Activated naive CD8-positive, alpha-beta T cell treated with anti-CD3 and anti-CD28 coated beads, Interleukin-2, amount 10 ng/mL, durations not matched to agents 7 days and 5 days (primary cell): ENCODE measurements around the gene PRKAR1B. TPM values are rescaled to one million over a fixed set of nuclear protein-coding genes. Genes with fewer than 3 reads are reported as not detected.
A peak's percentile ranks its signal among the peaks of the same experiment; 100 is the strongest.

Experiments
- ATAC-seq: fragments of 150-1000 bp; cut with Tn5 transposase; one replicate; pipeline ENCODE4 v1.10.0; 2021; ENCODE audit warnings: low read depth, moderate library complexity
- POLR2A ChIA-PET: fragments of 350-600 bp; sonication (Branson Sonifier 250); formaldehyde crosslinking; loops from one replicate; lab custom pipeline; 2021; ENCODE audit warnings: antibody characterized with exemption; lab: Charles Lee
- DNase-seq: peaks from one replicate; pipeline ENCODE4 v3.0.0; 2021
- H3K27ac Mint-ChIP-seq: one replicate; pipeline ENCODE4 v1.8.0; 2022; ENCODE audit warnings: mild to moderate bottlenecking, mixed read lengths
- H3K27me3 Mint-ChIP-seq: one replicate; pipeline ENCODE4 v1.8.0; 2022; ENCODE audit warnings: mild to moderate bottlenecking, moderate library complexity, mixed read lengths
- H3K36me3 Mint-ChIP-seq: one replicate; pipeline ENCODE4 v1.8.0; 2021; ENCODE audit warnings: mild to moderate bottlenecking, mixed read lengths
- H3K4me1 Mint-ChIP-seq: one replicate; pipeline ENCODE4 v1.8.0; 2021; ENCODE audit warnings: mixed read lengths
- H3K4me3 Mint-ChIP-seq: one replicate; pipeline ENCODE4 v1.8.0; 2022; ENCODE audit warnings: mild to moderate bottlenecking, moderate library complexity, mixed read lengths
- H3K9me3 Mint-ChIP-seq: one replicate; pipeline ENCODE4 v1.8.0; 2021; ENCODE audit warnings: mixed read lengths
- total RNA-seq, 2 experiments: library from RNA; stranded (reverse); gene quantifications; one replicate each; pipeline ENCODE4 v1.2.3, GENCODE V29; 2021

Gene PRKAR1B
- total RNA-seq, 2 experiments from 2014 or later: 26.5 to 28.2 TPM

DNA sequence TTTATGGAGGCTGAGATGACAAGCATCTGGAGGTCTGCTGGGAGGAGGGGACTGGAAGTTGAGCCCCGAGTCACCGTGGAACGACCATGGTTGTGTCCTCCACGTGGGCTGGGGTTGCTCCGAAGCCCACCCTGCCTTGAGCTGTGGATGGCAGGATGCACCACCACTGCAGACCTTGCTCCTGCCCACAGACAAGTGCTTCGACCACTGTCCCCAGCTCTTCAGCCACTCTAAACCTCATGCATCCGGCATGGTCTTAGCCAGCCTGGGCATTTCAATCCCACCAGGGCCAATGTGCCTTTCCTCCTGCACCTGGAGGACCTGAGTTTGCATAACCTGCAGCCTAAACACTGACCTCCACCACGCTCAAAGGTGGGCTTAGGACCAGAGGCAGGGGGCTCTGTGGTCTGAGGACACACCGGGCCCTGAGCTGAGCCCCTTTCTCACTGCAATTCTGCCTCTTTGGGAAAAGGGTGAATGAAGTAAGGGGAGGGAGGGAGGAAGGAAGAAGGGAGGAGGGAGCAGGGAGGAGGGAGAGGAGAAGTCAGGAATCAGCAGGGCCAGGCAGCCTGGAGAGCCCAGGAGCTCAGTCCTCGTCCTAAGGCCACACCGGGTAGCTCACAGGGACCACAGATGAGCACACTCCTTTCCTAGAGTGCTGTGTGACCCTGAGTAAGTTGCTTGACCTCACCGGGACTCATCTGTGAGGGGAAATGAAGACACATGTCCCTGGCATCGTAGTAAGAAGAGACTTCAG, 45.4 kb downstream of the PRKAR1B start:
- Mint-ChIP-seq H3K9me3 (peaks cover 18% of the 10 kb centered on the region), H3K27me3 (no peaks in the 10 kb centered on the region), H3K4me3 (no peak overlapping the region), H3K27ac (no peak overlapping the region), H3K4me1 (no peaks in the 10 kb centered on the region), H3K36me3 (peaks cover 59% of the 10 kb centered on the region)
- POLR2A ChIA-PET: interaction anchor here (0.7 kb wide), 1 partner anchor 144 kb away, joined by 3 read pairs; no protein-coding TSS in a partner anchor
- no peak for DNase-seq
- ATAC-seq: no peak

DNA sequence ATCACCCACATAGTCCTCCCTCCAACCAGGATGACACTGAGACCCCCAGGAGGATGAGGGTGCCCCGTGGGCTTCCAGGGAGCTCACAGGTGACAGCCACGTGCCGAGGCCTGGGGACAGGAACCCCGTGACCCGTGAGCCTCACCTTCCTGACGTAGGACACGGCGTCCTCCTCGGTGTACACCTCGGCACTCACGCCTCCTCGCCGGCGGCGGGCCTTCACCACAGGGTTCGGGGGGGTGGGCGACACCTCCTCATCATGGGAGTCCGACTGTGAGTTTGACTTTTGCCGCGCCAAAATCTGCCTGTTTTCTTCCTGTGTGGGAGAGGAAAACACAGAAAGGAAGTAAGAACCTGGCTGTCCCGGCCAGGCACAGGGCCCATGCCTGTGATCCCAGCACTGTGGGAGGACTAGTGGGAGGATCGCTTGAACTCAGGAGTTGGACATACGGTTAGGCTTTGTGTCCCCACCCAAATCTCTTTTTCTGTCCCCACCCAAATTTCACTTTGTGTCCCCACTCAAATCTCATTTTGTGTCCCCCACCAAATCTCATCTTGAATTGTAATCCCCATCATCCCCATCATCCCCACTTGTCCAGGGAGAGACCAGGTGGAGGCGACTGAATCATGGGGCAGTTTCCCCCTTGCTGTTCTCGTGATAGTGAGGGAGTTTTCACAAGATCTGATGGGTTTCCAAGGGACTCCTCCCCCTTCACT, 46.5 kb downstream of the PRKAR1B start:
- POLR2A ChIA-PET: no interaction called here
- DNase-seq (no peak), ATAC-seq (no peak)
- Mint-ChIP-seq H3K27me3 (no peaks in the 10 kb centered on the region), H3K4me3 (no peak overlapping the region), H3K4me1 (no peaks in the 10 kb centered on the region), H3K27ac (peak overlapping the region; percentile 72), H3K9me3 (peaks cover 13% of the 10 kb centered on the region), H3K36me3 (peaks cover 64% of the 10 kb centered on the region)

DNA sequence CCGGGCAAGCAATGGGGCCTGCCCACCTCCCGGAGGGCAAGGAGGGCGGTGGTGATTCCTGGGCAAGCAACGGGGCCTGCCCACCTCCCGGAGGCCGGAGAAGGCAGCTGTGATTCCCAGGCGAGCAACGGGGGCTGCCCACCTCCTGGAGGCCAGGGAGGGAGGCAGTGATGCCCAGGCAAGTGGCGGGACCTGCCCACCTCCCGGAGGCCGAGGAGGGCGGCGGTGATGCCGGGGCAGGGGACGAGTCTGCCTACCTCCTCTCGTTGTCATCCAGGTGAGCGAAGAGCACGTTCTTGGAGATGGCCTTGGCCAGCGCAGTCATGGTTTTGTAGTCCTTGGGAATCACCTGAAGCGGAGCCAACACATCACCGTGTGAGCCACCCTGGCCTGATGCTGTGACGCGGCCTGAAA, 50.1 kb downstream of the PRKAR1B start:
- no peak for ATAC-seq

DNA sequence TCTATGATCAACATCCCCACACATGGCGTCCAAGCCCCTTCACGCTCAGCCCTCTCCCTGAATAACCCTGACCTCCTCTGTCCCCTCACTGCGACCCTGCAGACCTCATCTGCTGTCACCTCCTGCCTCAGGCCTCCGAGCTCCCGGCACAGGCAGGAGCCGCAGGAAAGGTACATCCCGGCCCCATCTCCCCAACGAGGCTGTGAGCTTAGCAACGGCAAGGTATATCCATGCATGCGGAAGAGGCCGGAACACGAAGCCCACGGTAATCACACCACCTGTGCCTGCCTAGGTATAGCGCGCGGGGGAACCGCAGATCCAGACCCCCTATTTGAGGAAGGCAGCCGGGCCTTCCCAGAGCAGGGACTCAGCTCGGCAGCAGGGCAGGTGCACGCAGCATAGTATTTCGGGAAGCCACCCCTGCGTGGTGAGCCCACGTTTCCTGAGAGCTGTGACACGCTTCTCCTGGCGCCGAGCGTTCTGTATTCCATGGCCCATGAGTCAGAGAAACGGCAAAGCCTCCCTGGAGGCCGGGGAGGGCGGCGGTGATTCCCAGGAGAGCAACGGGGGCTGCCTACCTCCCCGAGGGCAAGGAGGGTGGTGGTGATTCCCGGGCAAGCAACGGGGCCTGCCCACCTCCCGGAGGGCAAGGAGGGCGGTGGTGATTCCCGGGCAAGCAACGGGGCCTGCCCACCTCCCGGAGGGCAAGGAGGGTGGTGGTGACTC, 50.7 kb downstream of the PRKAR1B start:
- no peak for ATAC-seq
- POLR2A ChIA-PET: no interaction called here
- H3K36me3 Mint-ChIP-seq: peaks cover 58% of the 10 kb centered on the region
- DNase-seq: no peak
- H3K27me3 Mint-ChIP-seq: no peaks in the 10 kb centered on the region
- H3K9me3 Mint-ChIP-seq: peaks cover 12% of the 10 kb centered on the region
- H3K27ac Mint-ChIP-seq: no peak overlapping the region
- no peaks in the 10 kb centered on the region for H3K4me1 Mint-ChIP-seq
- H3K4me3 Mint-ChIP-seq: no peak overlapping the region

More for the DNA sequence above, 50.1 kb downstream of the PRKAR1B start:
- peaks cover 58% of the 10 kb centered on the region for H3K36me3 Mint-ChIP-seq
- DNase-seq: no peak
- no peak overlapping the region for H3K27ac Mint-ChIP-seq
- no peaks in the 10 kb centered on the region for H3K4me1 Mint-ChIP-seq
- peaks cover 12% of the 10 kb centered on the region for H3K9me3 Mint-ChIP-seq
- POLR2A ChIA-PET: no interaction called here
- no peaks in the 10 kb centered on the region for H3K27me3 Mint-ChIP-seq
- no peak overlapping the region for H3K4me3 Mint-ChIP-seq

DNA sequence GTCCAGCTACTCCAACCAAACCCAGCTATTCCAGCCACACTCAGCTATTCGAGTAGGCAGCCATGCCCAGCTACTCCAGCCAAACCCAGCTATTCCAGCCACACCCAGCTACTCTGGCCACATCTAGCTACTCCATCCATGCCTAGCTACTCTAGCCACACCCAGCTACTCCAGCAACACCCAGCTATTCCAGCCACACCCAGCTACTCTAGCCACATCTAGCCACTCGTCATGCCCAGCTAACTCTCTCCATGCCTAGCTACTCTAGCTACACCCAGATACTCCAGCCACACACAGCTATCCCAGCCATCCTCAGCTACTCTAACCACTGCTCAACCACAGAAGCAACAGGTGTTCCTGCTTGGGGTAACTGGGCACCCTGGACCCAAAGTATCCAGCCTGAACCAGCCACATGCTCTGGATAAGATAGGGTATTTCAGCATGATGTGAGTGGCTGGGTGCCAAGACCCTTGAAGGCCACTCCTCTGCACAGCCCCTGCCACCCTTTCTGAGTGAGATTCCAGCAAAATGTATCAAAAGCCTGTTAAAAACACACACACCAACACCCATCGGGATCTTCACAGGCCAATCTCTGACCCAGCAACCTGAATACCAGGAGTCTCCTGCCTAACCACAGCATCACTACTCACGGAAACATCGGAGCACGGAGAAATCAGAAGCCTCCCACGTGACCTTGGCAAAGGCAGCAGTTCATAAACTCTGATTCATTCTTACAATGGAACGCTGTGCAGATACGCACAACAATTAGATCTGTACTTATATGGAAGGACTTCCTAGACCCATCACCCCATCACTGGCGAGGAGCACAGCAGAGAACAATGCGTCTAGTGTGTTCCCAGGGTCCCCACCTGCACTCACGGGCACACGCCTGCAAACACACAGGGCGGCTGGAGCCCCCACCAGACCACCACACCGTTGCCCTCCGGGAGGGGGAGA, 52.3 kb downstream of the PRKAR1B start:
- peaks cover 9% of the 10 kb centered on the region for H3K9me3 Mint-ChIP-seq
- ATAC-seq: no peak

DNA sequence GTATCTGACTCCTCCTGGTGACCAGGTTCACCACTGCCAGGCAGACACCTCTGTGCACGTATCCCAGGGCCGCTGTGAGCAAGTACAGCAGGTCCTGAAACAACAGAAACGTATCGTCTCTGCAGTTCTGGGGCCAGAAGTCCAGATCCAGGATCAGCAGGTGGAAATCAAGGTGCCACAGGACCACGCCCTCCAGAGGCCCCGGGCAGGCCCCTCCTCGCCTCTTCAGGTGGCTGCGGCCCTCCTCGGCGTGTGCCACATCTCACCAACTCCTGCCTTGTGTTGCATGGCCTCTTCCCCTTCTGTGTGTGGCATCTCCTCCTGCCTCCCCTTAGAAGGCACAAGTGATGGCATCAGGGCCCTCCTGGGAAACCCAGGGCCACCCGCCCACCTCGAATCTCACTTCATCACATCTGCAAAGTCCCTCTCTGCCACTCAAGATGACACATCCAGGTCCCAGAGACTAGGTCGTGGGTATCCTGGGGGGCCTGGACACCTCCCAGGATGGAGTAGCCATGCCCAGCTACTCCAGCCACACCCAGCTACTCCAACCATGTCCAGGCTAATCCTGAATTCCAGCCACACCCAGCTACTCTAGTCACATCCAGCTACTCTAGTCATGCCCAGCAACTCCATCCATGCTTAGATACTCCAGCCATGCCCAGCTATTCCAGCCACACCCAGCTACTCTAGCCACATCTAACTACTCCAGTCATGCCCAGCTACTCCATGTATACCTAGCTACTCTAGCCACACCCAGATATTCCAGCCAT, 53.2 kb downstream of the PRKAR1B start:
- POLR2A ChIA-PET: interaction anchor here (0.6 kb wide), 1 partner anchor 11 kb away, joined by 4 read pairs; no protein-coding TSS in a partner anchor
- Mint-ChIP-seq H3K27ac (no peak overlapping the region), H3K27me3 (no peaks in the 10 kb centered on the region), H3K4me1 (peaks cover 2% of the 10 kb centered on the region), H3K9me3 (peaks cover 10% of the 10 kb centered on the region), H3K4me3 (no peak overlapping the region), H3K36me3 (peaks cover 46% of the 10 kb centered on the region)
- DNase-seq (no peak), ATAC-seq (no peak)

More for the DNA sequence above, 52.3 kb downstream of the PRKAR1B start:
- Mint-ChIP-seq H3K27me3 (no peaks in the 10 kb centered on the region), H3K27ac (no peak overlapping the region), H3K36me3 (peaks cover 49% of the 10 kb centered on the region), H3K4me1 (no peaks in the 10 kb centered on the region), H3K4me3 (no peak overlapping the region)
- POLR2A ChIA-PET: interaction anchor here (0.6 kb wide), 1 partner anchor 12 kb away, joined by 4 read pairs; no protein-coding TSS in a partner anchor
- DNase-seq: no peak

DNA sequence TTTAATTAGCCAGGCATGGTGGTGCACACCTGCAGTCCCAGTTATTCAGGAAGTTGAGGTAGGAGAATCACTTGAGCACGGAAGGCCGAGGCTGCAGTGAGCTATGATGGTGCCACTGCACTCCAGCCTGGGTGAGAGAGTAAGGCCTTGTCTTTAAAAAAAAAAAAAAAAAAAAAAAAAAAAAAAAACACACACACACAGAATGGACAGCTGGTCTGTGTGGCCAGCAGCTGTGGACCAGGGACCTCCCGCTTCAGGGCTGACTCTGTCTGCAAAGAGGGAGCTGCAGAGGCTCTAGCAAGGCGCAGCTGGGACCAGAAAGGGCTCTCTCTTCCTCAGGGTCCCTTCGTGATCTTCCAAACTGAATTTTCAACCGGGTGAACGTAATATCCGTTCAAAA, 54.2 kb downstream of the PRKAR1B start:
- Mint-ChIP-seq H3K36me3 (peaks cover 43% of the 10 kb centered on the region), H3K4me1 (peaks cover 4% of the 10 kb centered on the region), H3K27ac (no peak overlapping the region), H3K9me3 (peaks cover 11% of the 10 kb centered on the region), H3K4me3 (no peak overlapping the region), H3K27me3 (no peaks in the 10 kb centered on the region)
- ATAC-seq (no peak), DNase-seq (no peak)
- POLR2A ChIA-PET: no interaction called here

DNA sequence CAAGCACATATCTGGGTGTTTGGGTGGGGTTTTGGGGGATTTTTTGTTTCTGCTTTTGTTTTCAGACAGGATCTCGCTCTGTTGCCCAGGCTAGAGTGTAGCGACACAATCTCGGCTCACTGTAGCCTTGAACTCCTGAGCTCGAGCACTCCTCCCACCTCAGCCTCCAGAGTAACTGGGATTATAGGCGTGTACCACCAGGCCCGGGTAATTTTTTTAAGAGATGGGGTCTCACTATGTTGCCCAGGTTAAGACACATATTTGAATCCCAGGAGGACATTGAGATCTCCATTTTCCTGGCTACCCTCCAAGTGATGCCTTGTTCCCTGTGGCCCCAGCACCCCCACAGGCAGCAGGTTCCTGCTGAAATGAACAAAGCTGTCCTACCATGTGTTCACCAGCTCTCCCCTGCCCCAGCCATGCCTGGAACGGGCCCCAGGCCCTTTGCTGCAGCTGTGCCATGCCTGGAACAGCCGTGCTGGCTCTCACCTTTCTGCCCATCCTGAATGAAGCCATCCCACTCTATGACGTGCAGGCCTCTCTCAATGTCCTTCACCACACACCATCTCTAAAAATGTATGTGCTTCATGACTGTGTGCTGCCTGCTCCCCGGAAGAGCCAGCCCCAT, 55.6 kb downstream of the PRKAR1B start:
- Mint-ChIP-seq H3K9me3 (peaks cover 11% of the 10 kb centered on the region), H3K4me1 (peaks cover 4% of the 10 kb centered on the region), H3K27me3 (no peaks in the 10 kb centered on the region), H3K27ac (no peak overlapping the region), H3K36me3 (peaks cover 37% of the 10 kb centered on the region), H3K4me3 (no peak overlapping the region)
- DNase-seq (no peak), ATAC-seq (no peak)
- POLR2A ChIA-PET: no interaction called here

DNA sequence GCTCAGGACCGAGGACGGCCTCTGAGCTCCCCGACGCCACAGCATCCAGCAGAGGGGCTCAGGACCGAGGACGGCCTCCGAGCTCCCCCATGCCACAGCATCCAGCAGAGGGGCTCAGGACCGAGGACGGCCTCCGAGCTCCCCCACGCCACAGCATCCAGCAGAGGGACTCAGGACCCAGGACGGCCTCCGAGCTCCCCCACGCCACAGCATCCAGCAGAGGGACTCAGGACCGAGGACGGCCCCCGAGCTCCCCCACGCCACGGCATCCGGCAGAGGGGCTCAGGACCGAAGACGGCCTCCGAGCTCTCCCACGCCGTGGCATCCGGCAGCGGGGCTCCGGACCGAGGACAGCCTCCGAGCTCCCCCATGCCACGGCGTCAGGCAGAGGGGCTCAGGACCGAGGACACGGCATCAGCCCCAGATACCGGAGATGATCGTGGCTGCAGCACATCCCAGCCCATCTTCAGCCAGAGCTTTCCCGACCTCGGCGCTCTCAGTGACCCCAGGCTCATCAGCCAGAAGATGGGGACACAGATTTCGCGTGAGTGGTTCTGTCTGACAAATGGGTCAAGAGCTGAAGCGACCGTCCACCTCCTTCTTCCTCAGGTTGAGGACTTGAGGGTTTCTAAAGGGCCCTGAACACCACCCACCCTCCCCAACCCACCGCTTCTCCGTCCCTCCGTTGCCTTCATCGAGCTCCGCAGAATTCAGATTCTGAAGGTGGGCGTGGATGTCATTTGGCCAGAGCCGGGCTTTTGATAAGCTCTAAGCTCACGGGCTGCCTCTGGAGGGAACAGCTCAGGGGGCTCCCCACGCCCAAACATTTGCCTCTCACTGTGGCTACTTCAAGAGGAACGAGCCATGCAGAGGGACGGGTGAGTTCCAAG, 56.3 kb downstream of the PRKAR1B start:
- POLR2A ChIA-PET: no interaction called here
- no peak overlapping the region for H3K4me3 Mint-ChIP-seq

DNA sequence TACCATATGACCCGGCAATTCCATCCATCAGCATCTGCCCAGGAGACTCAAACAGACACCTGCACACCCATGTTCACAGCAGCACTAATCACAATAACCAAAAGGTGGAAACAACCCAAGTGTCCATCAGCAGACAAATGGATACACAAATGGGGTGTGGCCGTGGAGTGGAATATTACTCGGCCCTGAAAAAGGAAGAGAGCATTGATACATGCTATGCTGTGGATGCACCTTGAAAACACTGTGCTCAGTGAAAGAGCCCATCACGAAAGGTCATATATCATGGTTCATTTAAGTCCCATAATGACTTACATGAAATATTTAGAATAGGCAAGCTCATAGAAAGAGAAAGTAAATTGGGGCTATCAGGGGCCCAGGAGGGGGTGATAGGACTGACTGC, 58.1 kb downstream of the PRKAR1B start:
- POLR2A ChIA-PET: no interaction called here
- Mint-ChIP-seq H3K4me3 (no peak overlapping the region), H3K4me1 (peaks cover 6% of the 10 kb centered on the region), H3K27me3 (no peaks in the 10 kb centered on the region), H3K9me3 (peaks cover 5% of the 10 kb centered on the region), H3K36me3 (peaks cover 14% of the 10 kb centered on the region), H3K27ac (peak overlapping the region; percentile 34)
- no peak for ATAC-seq
- DNase-seq: no peak

More for the DNA sequence above, 56.3 kb downstream of the PRKAR1B start:
- H3K9me3 Mint-ChIP-seq: peaks cover 11% of the 10 kb centered on the region
- no peak for DNase-seq
- no peak for ATAC-seq
- H3K36me3 Mint-ChIP-seq: peaks cover 30% of the 10 kb centered on the region
- H3K27ac Mint-ChIP-seq: no peak overlapping the region
- peaks cover 4% of the 10 kb centered on the region for H3K4me1 Mint-ChIP-seq
- H3K27me3 Mint-ChIP-seq: no peaks in the 10 kb centered on the region
